Heart left ventricle (tissue), 13 donors: ENCODE measurements around the gene PIGR.

Experiments used
- CTCF ChIP-seq, 12 donors: fragments of 200-600 bp; sonication (generic) in 4 of 12; IDR thresholded peaks; one replicate each; pipeline versions ENCODE4 v1.5.0 to v1.8.0; 2018 to 2022; ENCODE audit warnings: antibody characterized with exemption in 12 of 12, mild to moderate bottlenecking in 5 of 12
- POLR2A ChIP-seq, 2 donors: fragments of 450-650 bp; IDR thresholded peaks; one replicate each; pipeline ENCODE4 v1.6.1; 2017; ENCODE audit warnings: antibody characterized with exemption in 2 of 2, mild to moderate bottlenecking in 2 of 2, moderate library complexity in 2 of 2
- donor health status: ischemic (EF 13 %, LVEDD 7.1; RV severe dilation, severe dysfunction).
- donor health status: DM: no; HTN: yes; CAD: no.
- donor health status: DM: no; HTN: no; CAD: no.
- donor health status: ischemic (EF 25% LVEDD 6.9; RV normal size, moderate dysfunction).
- donor health status: ischemic (EF 25% LVEDD 5.7; RV mildly dilated, moderate dysfunction).
- donor health status: ischemic (EF 35%, LVEDD 5.7; RV mildly dilated, moderate dysfunction).
- donor health status: nonischemic (EF 11% LVEDD 7.7; RV severe dilation, severe dysfunction).
- donor health status: DM: yes; HTN: yes; CAD: no.
- donor health status: PGD.
- donor health status: ischemic (EF 29% LVEDD 5.4; RV normal size, mild dysfunction).
- donor health status: nonischemic (EF 23%, LVEDD 6.1; RV moderate dilation, normal function).

GRCh38 chr1:206952171-206952570 is 5.9 kb upstream of the PIGR start:
- TF ChIP-seq CTCF (IDR thresholded peaks at IDR 0.05) (no peak), POLR2A (IDR thresholded peaks at IDR 0.05) (no peak)
